Measurements from ENCODE around the gene LPCAT1. TPM values are rescaled to one million over a fixed set of nuclear protein-coding genes. Genes with fewer than 3 reads are reported as not detected.

LPCAT1 gene
- total and polyA plus RNA-seq, 2 of the 13 experiments (the other 11 are each of a cell fraction or from before 2014, with no cell fraction given): 29.8 to 90.6 TPM

GRCh38 chr5:1564824-1565736 is 41.3 kb upstream of the LPCAT1 start (continued):
- TF ChIP-seq ZNF512B (CRISPR knock-in tag; IDR thresholded peaks at IDR 0.05; ENCODE audit: borderline replicate concordance) (0 out of 2 replicates have a peak, but pooled peaks have one; percentile 36), STAT6 (CRISPR knock-in tag; IDR thresholded peaks at IDR 0.05; ENCODE audit: borderline replicate concordance) (no peak), ZNF75D (CRISPR knock-in tag; IDR thresholded peaks at IDR 0.05; ENCODE audit: borderline replicate concordance) (no peak), ZNF713 (CRISPR knock-in tag; IDR thresholded peaks at IDR 0.05) (0 out of 2 replicates have a peak, but pooled peaks have one; percentile 9), PRDM15 (CRISPR knock-in tag; IDR thresholded peaks at IDR 0.05) (peak; percentile 90), YEATS2 (CRISPR knock-in tag; IDR thresholded peaks at IDR 0.05; ENCODE audit: borderline replicate concordance) (0 out of 2 replicates have a peak, but pooled peaks have one; percentile 15), ZBTB38 (CRISPR knock-in tag; IDR thresholded peaks at IDR 0.05) (0 out of 2 replicates have a peak, but pooled peaks have one; percentile 94), TCF7L2 (IDR thresholded peaks at IDR 0.05; ENCODE audit: low read depth, low read length) (0 out of 2 replicates have a peak, but pooled peaks have one; percentile 7), PAXIP1 (CRISPR knock-in tag; conservative IDR thresholded peaks at IDR 0.05) (0 out of 2 replicates have a peak, but pooled peaks have one; percentile 17), TERF1 (CRISPR knock-in tag; IDR thresholded peaks at IDR 0.05) (no peak)

All from HepG2 (cell line).